Liver (tissue), 9 donors: ENCODE measurements around the gene R3HCC1L. TPM values are rescaled to one million over a fixed set of nuclear protein-coding genes. Genes with fewer than 3 reads are reported as not detected.

Source experiments
- DNase-seq: peaks from one replicate; pipeline ENCODE4 v3.0.0-alpha.2; 2017; ENCODE audit warnings: low spot score
- H3K27ac ChIP-seq, 2 donors: one replicate each; pipeline ENCODE4 v1.7.0; 2013; ENCODE audit warnings: inconsistent platforms in 2 of 2, low read length in 2 of 2, control low read depth in 1 of 2, low read depth in 1 of 2, mild to moderate bottlenecking in 1 of 2
- H3K27me3 ChIP-seq, 4 donors: one replicate each; pipeline versions ENCODE4 v1.6.1 to v1.7.0; 2013; ENCODE audit warnings: low read length in 3 of 4, inconsistent platforms in 1 of 4, mild to moderate bottlenecking in 1 of 4, moderate library complexity in 1 of 4; ENCODE audit not compliant: control insufficient read depth in 4 of 4, insufficient read depth in 4 of 4
- H3K36me3 ChIP-seq, 4 donors: one replicate each; pipeline versions ENCODE4 v1.6.1 to v1.7.0; 2013; ENCODE audit warnings: low read length in 3 of 4, mild to moderate bottlenecking in 3 of 4, low read depth in 1 of 4, moderate library complexity in 1 of 4; ENCODE audit not compliant: control insufficient read depth in 4 of 4, insufficient read depth in 3 of 4
- H3K4me1 ChIP-seq, 4 donors: one replicate each; pipeline versions ENCODE4 v1.6.1 to v1.7.0; 2013; ENCODE audit warnings: low read length in 3 of 4, mild to moderate bottlenecking in 3 of 4, moderate library complexity in 1 of 4; ENCODE audit not compliant: control insufficient read depth in 4 of 4, insufficient read depth in 4 of 4
- H3K4me3 ChIP-seq, 3 donors: one replicate each; pipeline versions ENCODE4 v1.6.1 to v1.7.0; 2013; ENCODE audit warnings: low read length in 3 of 3, control low read depth in 1 of 3, low read depth in 1 of 3, mild to moderate bottlenecking in 1 of 3
- H3K9ac ChIP-seq, 2 donors: one replicate each; pipeline ENCODE4 v1.7.0; 2013; ENCODE audit warnings: low read length in 2 of 2, mild to moderate bottlenecking in 2 of 2, moderate library complexity in 2 of 2, control low read depth in 1 of 2, low read depth in 1 of 2
- H3K9me3 ChIP-seq, 4 donors: one replicate each; pipeline versions ENCODE4 v1.6.1 to v1.7.0; 2013; ENCODE audit warnings: low read length in 3 of 4; ENCODE audit not compliant: control insufficient read depth in 4 of 4
- ATF3 ChIP-seq: IDR thresholded peaks from 2 replicates; pipeline ENCODE4 v1.6.1; 2016; ENCODE audit warnings: antibody characterized with exemption
- EGR1 ChIP-seq, 2 donors: IDR thresholded peaks; 2 replicates each; pipeline ENCODE4 v1.6.1; 2016 to 2018; ENCODE audit warnings: antibody characterized with exemption in 2 of 2, low read depth in 2 of 2
- FOXA1 ChIP-seq: IDR thresholded peaks from 2 replicates; pipeline ENCODE4 v1.6.1; 2016; ENCODE audit warnings: antibody characterized with exemption
- GABPA ChIP-seq, 2 donors: IDR thresholded peaks in 1 of 2; conservative IDR thresholded peaks in 1 of 2; 2 replicates each; pipeline ENCODE4 v1.6.1; 2016; ENCODE audit warnings: antibody characterized with exemption in 2 of 2, mild to moderate bottlenecking in 1 of 2, moderate library complexity in 1 of 2
- HNF4A ChIP-seq, 2 donors: conservative IDR thresholded peaks; 2 replicates each; pipeline ENCODE4 v1.6.1; 2016; ENCODE audit warnings: antibody characterized with exemption in 2 of 2, mild to moderate bottlenecking in 2 of 2
- HNF4G ChIP-seq: IDR thresholded peaks from 2 replicates; pipeline ENCODE4 v1.6.1; 2016; ENCODE audit warnings: antibody characterized with exemption
- JUND ChIP-seq, 2 donors: IDR thresholded peaks; 2 replicates each; pipeline ENCODE4 v1.6.1; 2016; ENCODE audit warnings: antibody characterized with exemption in 2 of 2
- MAX ChIP-seq: IDR thresholded peaks from 2 replicates; pipeline ENCODE4 v1.6.1; 2016; ENCODE audit warnings: antibody characterized with exemption
- NR2F2 ChIP-seq: IDR thresholded peaks from 2 replicates; pipeline ENCODE4 v1.6.1; 2016; ENCODE audit warnings: antibody characterized with exemption
- RXRA ChIP-seq, 2 donors: IDR thresholded peaks; 2 replicates each; pipeline ENCODE4 v1.6.1; 2017 to 2018; ENCODE audit warnings: antibody characterized with exemption in 2 of 2, mild to moderate bottlenecking in 1 of 2
- SP1 ChIP-seq: IDR thresholded peaks from 2 replicates; pipeline ENCODE4 v1.6.1; 2018; ENCODE audit warnings: antibody characterized with exemption, mild to moderate bottlenecking
- TAF1 ChIP-seq: conservative IDR thresholded peaks from 2 replicates; pipeline ENCODE4 v1.6.1; 2016; ENCODE audit warnings: antibody characterized with exemption, mild to moderate bottlenecking
- YY1 ChIP-seq: IDR thresholded peaks from 2 replicates; pipeline ENCODE4 v1.6.1; 2016; ENCODE audit warnings: antibody characterized with exemption, mild to moderate bottlenecking
- ZBTB33 ChIP-seq: IDR thresholded peaks from 2 replicates; pipeline ENCODE4 v1.6.1; 2016; ENCODE audit warnings: antibody characterized with exemption
- WGBS: extraction: QIAGEN DNeasy Blood & Tissue Kit; methylation state at CpG from one replicate; pipeline ENCODE4 v1.1.7; 2013; 5-methylcytosine and 5-hydroxymethylcytosine counted together
- polyA plus RNA-seq, 2 donors: library from polyadenylated mRNA; stranded (reverse) in 1 of 2; unstranded in 1 of 2; fragments of 200-250 nt in 1 of 2; fragments of >200 nt in 1 of 2; fragmentation: Nextera tagmentation in 1 of 2; extraction: Ambion mirVana in 1 of 2; gene quantifications; one replicate each; pipeline versions ENCODE4 v1.2.1 to v1.2.3, GENCODE V29; 2013 to 2015
- total RNA-seq, 2 donors: library from RNA; depleted of rRNA; stranded (reverse); fragments of >200 nt; gene quantifications; one replicate each; pipeline ENCODE4 v1.2.3, GENCODE V29; 2014
- donor health status: healthy.
- donor health status: healthy.
- donor health status: healthy.
- donor health status: healthy.
- donor health status: healthy.

Gene R3HCC1L
- total and polyA plus RNA-seq, 4 donors, result 3.2 to 11.2 (median 7.4) TPM

- no peak for TF ChIP-seq ZBTB33
- TF ChIP-seq HNF4G, result no peak
- TF ChIP-seq SP1, result no peak
- TF ChIP-seq EGR1 (IDR thresholded peaks at IDR 0.05; ENCODE audit: low read depth in 2 of 2), result no peak
- no peak for TF ChIP-seq JUND (IDR thresholded peaks at IDR 0.05)
- TF ChIP-seq NR2F2, result no peak
- TF ChIP-seq ATF3, result no peak
- no peak for TF ChIP-seq MAX
These were observed 125.9 kb downstream of the R3HCC1L start (continued) for GRCh38 chr10:98260350-98260749.

GRCh38 chr10:98260752-98261151 is 126.3 kb downstream of the R3HCC1L start:
- no peak for DNase-seq
- H3K9me3 ChIP-seq, result no peaks in the 10 kb centered on the region
- no peak for TF ChIP-seq SP1
- no peak for TF ChIP-seq FOXA1
- no peak for TF ChIP-seq NR2F2
- no peak for TF ChIP-seq EGR1 (IDR thresholded peaks at IDR 0.05; ENCODE audit: low read depth in 2 of 2)
- no peak for TF ChIP-seq YY1
- TF ChIP-seq MAX, result no peak
- TF ChIP-seq HNF4G, result no peak
- no peak for TF ChIP-seq JUND (IDR thresholded peaks at IDR 0.05)
- TF ChIP-seq ZBTB33, result no peak
- TF ChIP-seq RXRA (IDR thresholded peaks at IDR 0.05), result no peak
- H3K36me3 ChIP-seq, result no peaks in the 10 kb centered on the region
- H3K9ac ChIP-seq, result no peak overlapping the region
- no peaks in the 10 kb centered on the region for H3K4me1 ChIP-seq
- no peak overlapping the region for H3K4me3 ChIP-seq
- H3K27ac ChIP-seq, result no peak overlapping the region
- WGBS, result 95% methylated on average over 14 of the region's 14 CpGs
- no peaks in the 10 kb centered on the region for H3K27me3 ChIP-seq

GRCh38 chr10:98261436-98262277 is 127.2 kb downstream of the R3HCC1L start:
- TF ChIP-seq FOXA1 (no peak), JUND (IDR thresholded peaks at IDR 0.05) (no peak), ZBTB33 (no peak), GABPA (IDR thresholded peaks at IDR 0.05 in 1 of 2, conservative IDR thresholded peaks at IDR 0.05 in 1 of 2) (no peak), HNF4A (conservative IDR thresholded peaks at IDR 0.05) (no peak), ATF3 (no peak), YY1 (no peak), NR2F2 (no peak), TAF1 (no peak), HNF4G (no peak)
- 86% methylated on average over 15 of the region's 15 CpGs for WGBS
- Histone ChIP-seq H3K9ac (no peak overlapping the region), H3K27ac (no peak overlapping the region), H3K9me3 (no peaks in the 10 kb centered on the region), H3K27me3 (no peaks in the 10 kb centered on the region), H3K4me1 (no peaks in the 10 kb centered on the region), H3K36me3 (no peaks in the 10 kb centered on the region), H3K4me3 (no peak overlapping the region)
- DNase-seq, result no peak
